H1 (cell line): Measurements from ENCODE around the gene CMKLR1. TPM values are rescaled to one million over a fixed set of nuclear protein-coding genes. Genes with fewer than 3 reads are reported as not detected.
A peak's percentile ranks its signal among the peaks of the same experiment; 100 is the strongest.

Experiments
- CTCF ChIA-PET: fragments of 300-600 bp; sonication (Branson Sonifier 250); formaldehyde crosslinking; loops from one replicate; lab custom pipeline; 2021; ENCODE audit not compliant: partially characterized antibody; lab: Charles Lee
- POLR2A ChIA-PET: fragments of 300-600 bp; sonication (Branson Sonifier 250); formaldehyde crosslinking; loops from one replicate; lab custom pipeline; 2021; ENCODE audit warnings: inconsistent platforms; ENCODE audit not compliant: partially characterized antibody; lab: Charles Lee
- DNase-seq, 2 experiments: peaks; one replicate each; pipeline versions ENCODE4 v3.0.0 to v3.0.0-alpha.2; 2010 to 2022; ENCODE audit warnings: low spot score in 2 of 2, low read depth in 1 of 2, mixed read lengths in 1 of 2
- FAIRE-seq: peaks from 2 replicates; lab custom pipeline; 2011; peaks lifted over from hg19 to GRCh38; lab: Jason Lieb, UNC
- H2AFZ ChIP-seq: 2 replicates; pipeline ENCODE4 v1.8.1; 2012; ENCODE audit warnings: low read length, inconsistent platforms
- H2AK5ac ChIP-seq: 2 replicates; pipeline ENCODE4 v1.6.1; 2013; ENCODE audit warnings: low read depth, low read length
- H2BK120ac ChIP-seq: replicated peaks from 2 replicates; pipeline ENCODE3; 2013; ENCODE audit warnings: low read depth, low read length, inconsistent platforms
- H2BK12ac ChIP-seq: 2 replicates; pipeline ENCODE4 v1.6.1; 2013; ENCODE audit warnings: low read depth, low read length
- H2BK15ac ChIP-seq: 2 replicates; pipeline ENCODE4 v1.6.1; 2013; ENCODE audit warnings: low read length
- H2BK20ac ChIP-seq: 2 replicates; pipeline ENCODE4 v1.6.1; 2013; ENCODE audit warnings: low read length
- H2BK5ac ChIP-seq: 2 replicates; pipeline ENCODE4 v1.6.1; 2013; ENCODE audit warnings: low read depth, low read length
- H3K14ac ChIP-seq: 2 replicates; pipeline ENCODE4 v1.6.1; 2013; ENCODE audit warnings: inconsistent platforms; ENCODE audit not compliant: insufficient read length
- H3K18ac ChIP-seq: 2 replicates; pipeline ENCODE4 v1.6.1; 2013; ENCODE audit warnings: low read length; ENCODE audit errors: extremely low read depth
- H3K23ac ChIP-seq: 2 replicates; pipeline ENCODE4 v1.6.1; 2013; ENCODE audit warnings: inconsistent platforms; ENCODE audit not compliant: insufficient read length
- H3K23me2 ChIP-seq: 2 replicates; pipeline ENCODE4 v1.6.1; 2013; ENCODE audit warnings: low read depth, low read length
- H3K27ac ChIP-seq: 2 replicates; pipeline ENCODE4 v1.6.1; 2011; ENCODE audit warnings: low read depth, low read length, inconsistent platforms
- H3K27me3 ChIP-seq, 4 experiments: replicated peaks in 1 of 4; 1 replicate in 1 of 4; 2 replicates in 3 of 4; pipeline versions ENCODE4 v1.6.1 to v1.8.1; 2011 to 2013; ENCODE audit warnings: low read length in 3 of 4, mild to moderate bottlenecking in 3 of 4, inconsistent platforms in 2 of 4, mixed read lengths in 2 of 4, moderate library complexity in 1 of 4; ENCODE audit not compliant: control insufficient read depth in 3 of 4, insufficient read depth in 3 of 4; ENCODE audit errors: extremely low read depth in 1 of 4
- H3K36me3 ChIP-seq, 4 experiments: 2 replicates each; pipeline versions ENCODE4 v1.6.1 to v1.8.1; 2011 to 2013; ENCODE audit warnings: mild to moderate bottlenecking in 4 of 4, low read length in 3 of 4, moderate library complexity in 2 of 4, control low read depth in 1 of 4, inconsistent platforms in 1 of 4; ENCODE audit not compliant: insufficient read depth in 4 of 4, control insufficient read depth in 2 of 4
- H3K4ac ChIP-seq: replicated peaks from 2 replicates; pipeline ENCODE3; 2013; ENCODE audit warnings: low read length, low read depth, mixed read lengths, inconsistent platforms; ENCODE audit not compliant: insufficient read length
- H3K4me1 ChIP-seq, 4 experiments: replicated peaks in 1 of 4; 1 replicate in 1 of 4; 2 replicates in 3 of 4; pipeline versions ENCODE4 v1.6.1 to v1.8.1; 2011 to 2013; ENCODE audit warnings: low read length in 3 of 4, inconsistent platforms in 2 of 4, mixed read lengths in 1 of 4; ENCODE audit not compliant: insufficient read depth in 4 of 4, control insufficient read depth in 3 of 4
- H3K4me2 ChIP-seq, 2 experiments: 2 replicates each; pipeline versions ENCODE4 v1.6.1 to v1.8.1; 2011 to 2013; ENCODE audit warnings: low read depth in 2 of 2, low read length in 2 of 2, control low read depth in 1 of 2, inconsistent platforms in 1 of 2, mild to moderate bottlenecking in 1 of 2; ENCODE audit not compliant: insufficient read depth in 1 of 2
- H3K4me3 ChIP-seq, 4 experiments: fragments of 200-600, 300-600 bp in 1 of 4; sonication (generic), shearing (Covaris generic), sonication (Bioruptor Twin) in 1 of 4; 2 replicates each; pipeline versions ENCODE4 v1.5.1 to v1.8.1; 2011 to 2016; ENCODE audit warnings: low read length in 4 of 4, low read depth in 3 of 4, control low read depth in 2 of 4, inconsistent platforms in 2 of 4, mild to moderate bottlenecking in 2 of 4, mixed read lengths in 1 of 4, moderate library complexity in 1 of 4; ENCODE audit not compliant: insufficient read depth in 2 of 4; ENCODE audit errors: extremely low read depth in 1 of 4
- H3K56ac ChIP-seq: replicated peaks from 2 replicates; pipeline ENCODE3; 2013; ENCODE audit warnings: low read depth, mild to moderate bottlenecking, mixed read lengths, low read length, inconsistent platforms; ENCODE audit not compliant: insufficient read length
- H3K79me1 ChIP-seq: 2 replicates; pipeline ENCODE4 v1.6.1; 2013; ENCODE audit warnings: low read depth, low read length, control low read depth
- H3K79me2 ChIP-seq, 2 experiments: 2 replicates each; pipeline versions ENCODE4 v1.6.1 to v1.8.1; 2012 to 2013; ENCODE audit warnings: low read length in 2 of 2, mild to moderate bottlenecking in 2 of 2, inconsistent platforms in 1 of 2; ENCODE audit not compliant: insufficient read depth in 2 of 2, control insufficient read depth in 1 of 2
- H3K9ac ChIP-seq, 4 experiments: replicated peaks in 1 of 4; 1 replicate in 1 of 4; 2 replicates in 3 of 4; pipeline versions ENCODE4 v1.6.1 to v1.8.1; 2011 to 2013; ENCODE audit warnings: low read depth in 3 of 4, low read length in 3 of 4, control low read depth in 2 of 4, mild to moderate bottlenecking in 2 of 4, moderate library complexity in 2 of 4, inconsistent platforms in 1 of 4; ENCODE audit errors: extremely low read depth in 1 of 4
- H3K9me3 ChIP-seq, 2 experiments: 2 replicates each; pipeline versions ENCODE4 v1.6.1 to v1.8.1; 2012 to 2013; ENCODE audit warnings: mild to moderate bottlenecking in 2 of 2, moderate library complexity in 2 of 2, control low read depth in 1 of 2, inconsistent platforms in 1 of 2, low read depth in 1 of 2, low read length in 1 of 2, mixed read lengths in 1 of 2; ENCODE audit not compliant: insufficient read depth in 2 of 2
- H4K20me1 ChIP-seq, 2 experiments: replicated peaks in 1 of 2; 2 replicates each; pipeline versions ENCODE3 to v1.8.1; 2011 to 2013; ENCODE audit warnings: inconsistent platforms in 2 of 2, low read length in 2 of 2, mild to moderate bottlenecking in 1 of 2; ENCODE audit not compliant: insufficient read depth in 2 of 2, control insufficient read depth in 1 of 2
- H4K5ac ChIP-seq: 2 replicates; pipeline ENCODE4 v1.6.1; 2013; ENCODE audit warnings: low read length, low read depth, mixed read lengths, inconsistent platforms; ENCODE audit not compliant: insufficient read length
- H4K8ac ChIP-seq: 2 replicates; pipeline ENCODE4 v1.8.0; 2013; ENCODE audit warnings: mild to moderate bottlenecking, moderate library complexity, low read length, inconsistent platforms; ENCODE audit not compliant: insufficient read depth; ENCODE audit errors: extremely low read depth
- H4K91ac ChIP-seq: replicated peaks from 2 replicates; pipeline ENCODE3; 2013; ENCODE audit warnings: low read length, mixed read lengths, inconsistent platforms; ENCODE audit not compliant: insufficient read length
- ASH2L ChIP-seq: fragments of 200-600, 300-600 bp; sonication (generic); IDR thresholded peaks from one replicate; pipeline ENCODE4 v1.7.1; 2017; ENCODE audit warnings: low read length
- CEBPB ChIP-seq: IDR thresholded peaks from 2 replicates; pipeline ENCODE4 v1.6.1; 2012; ENCODE audit warnings: low read depth, low read length
- FOSL1 ChIP-seq: IDR thresholded peaks from 2 replicates; pipeline ENCODE4 v1.6.1; 2011; ENCODE audit warnings: mild to moderate bottlenecking, low read depth, low read length, moderate library complexity; ENCODE audit not compliant: insufficient read depth
- POU5F1 ChIP-seq: IDR thresholded peaks from 2 replicates; pipeline ENCODE4 v1.6.1; 2011; ENCODE audit warnings: low read depth, mild to moderate bottlenecking, low read length, moderate library complexity
- RAD21 ChIP-seq, 2 experiments: IDR thresholded peaks in 1 of 2; conservative IDR thresholded peaks in 1 of 2; 2 replicates each; pipeline ENCODE4 v1.6.1; 2011; ENCODE audit warnings: low read depth in 2 of 2, low read length in 2 of 2, improper control_type of control experiment in 1 of 2, inconsistent platforms in 1 of 2, mild to moderate bottlenecking in 1 of 2, moderate library complexity in 1 of 2
- WGBS, 2 experiments: shearing (Covaris generic) in 1 of 2; methylation state at CpG; one replicate each; pipeline versions ENCODE4 v1.1.6 to v1.1.7; 2013 to 2015; ENCODE audit warnings: low lambda C conversion rate in 2 of 2, mixed read lengths in 2 of 2, inconsistent platforms in 1 of 2, low coverage in 1 of 2, missing lambda C conversion rate in 1 of 2; ENCODE audit not compliant: insufficient replicate concordance in 2 of 2, insufficient coverage in 1 of 2, insufficient read length in 1 of 2; ENCODE audit errors: extremely low coverage in 1 of 2, missing lambda C conversion rate in 1 of 2; 5-methylcytosine and 5-hydroxymethylcytosine counted together
- polyA plus RNA-seq, 7 experiments: library from polyadenylated mRNA; depleted of rRNA in 3 of 7; stranded (reverse) in 5 of 7; unstranded in 2 of 7; fragments of >200 nt in 5 of 7; fragments of 200-250 nt in 2 of 7; gene quantifications; 1 replicate in 5 of 7; 2 replicates in 1 of 7; 4 replicates in 1 of 7; pipeline versions ENCODE4 v1.2.1 to v1.2.3, GENCODE V29; 2011 to 2013; ENCODE audit warnings: missing spikeins in 2 of 7, mixed read lengths in 2 of 7
- total RNA-seq: library from RNA; stranded (reverse); fragmentation: NEBNext Ultra II Directional; extraction: Animal tissue kit (Norgen Biotek cat#: 25700); gene quantifications from 2 replicates; pipeline ENCODE4 v1.2.1, GENCODE V29; 2021

CMKLR1 gene
- total and polyA plus RNA-seq, 2 of the 8 experiments (the other 6 are each of a cell fraction or from before 2014, with no cell fraction given), result 2.1 to 2.8 TPM

DNA sequence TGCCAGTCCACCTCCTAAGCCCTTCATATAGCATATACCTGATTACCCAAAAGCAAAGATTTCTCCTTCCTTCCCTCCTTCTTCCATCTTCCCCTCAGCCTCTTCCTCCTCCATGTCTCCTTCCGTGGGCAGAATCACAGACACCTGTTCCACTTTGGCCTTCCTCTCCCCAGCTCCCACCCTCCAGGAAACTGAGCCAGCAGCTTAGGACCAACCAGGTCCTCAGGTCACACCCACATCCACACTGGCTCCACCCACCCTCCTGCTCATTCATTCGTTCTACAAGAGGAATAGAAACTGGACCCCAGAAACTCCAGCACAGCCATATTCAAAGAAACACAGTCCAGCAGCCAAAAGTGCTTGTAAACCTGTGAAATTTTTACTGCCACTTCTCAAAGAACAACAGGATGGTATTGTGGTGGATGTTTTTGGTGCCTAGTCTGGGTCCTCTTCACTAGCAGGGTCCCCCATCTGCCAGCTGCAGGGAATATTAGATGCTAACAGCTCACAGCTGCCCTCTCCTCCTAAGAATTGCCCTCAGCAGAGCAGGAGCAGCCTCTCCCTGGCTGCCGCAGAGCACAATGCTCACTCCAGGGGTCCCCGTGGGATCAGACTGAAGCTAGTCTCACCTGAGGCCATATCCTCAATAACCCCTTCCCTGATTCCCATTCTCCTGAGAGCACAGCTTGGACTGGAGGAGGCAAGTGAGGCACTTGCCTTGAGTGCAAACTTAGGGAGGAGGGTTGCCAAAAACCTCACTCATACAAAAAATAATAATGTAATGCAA, 18.4 kb downstream of the CMKLR1 start:
- no peak overlapping the region for H2AFZ ChIP-seq
- H3K4ac ChIP-seq, result no peak overlapping the region
- H2AK5ac ChIP-seq, result peak overlapping the region; percentile 30; the same call in 1 of the 2 replicates
- no peaks in the 10 kb centered on the region for H4K20me1 ChIP-seq
- ChIA-PET POLR2A (no interaction called here), CTCF (interaction anchor here (1.3 to 3.9 kb wide), 6 partner anchors 15 to 328 kb away, joined by 3 to 11 read pairs (median 6); no protein-coding TSS in a partner anchor)
- FAIRE-seq (no peak), DNase-seq (no peak)
- 0 out of 4 replicates have a peak overlapping the region, but pooled peaks of 1 of the 2 experiments have one; percentile 10 for H3K4me2 ChIP-seq
- H3K9me3 ChIP-seq, result no peaks in the 10 kb centered on the region
- peak overlapping the region; percentile 64; the same call in 1 of the 2 replicates for H2BK5ac ChIP-seq
- H3K23me2 ChIP-seq, result no peaks in the 10 kb centered on the region; the same call in 1 of the 2 replicates
- no peak overlapping the region for H4K91ac ChIP-seq
- TF ChIP-seq POU5F1 (no peak), FOSL1 (no peak), CEBPB (no peak), ASH2L (no peak), RAD21 (IDR thresholded peaks at IDR 0.05 in 1 of 2, conservative IDR thresholded peaks at IDR 0.05 in 1 of 2; ENCODE audit: low read depth in 2 of 2, low read length in 2 of 2) (peak in 1 of 2 experiments; percentile 27; a peak in 1 of 4 replicates)
- no peak overlapping the region for H3K14ac ChIP-seq
- H4K5ac ChIP-seq, result no peak overlapping the region
- peak overlapping the region; percentile 89; the same call in 1 of the 2 replicates for H2BK12ac ChIP-seq
- H2BK15ac ChIP-seq, result no peak overlapping the region; the same call in 1 of the 2 replicates
- no peak overlapping the region for H3K56ac ChIP-seq
- no peak overlapping the region for H2BK120ac ChIP-seq
- no peaks in the 10 kb centered on the region; a peak in 1 of 8 replicates for H3K36me3 ChIP-seq
- H3K27ac ChIP-seq, result no peak overlapping the region
- H3K23ac ChIP-seq, result no peak overlapping the region
- no peak overlapping the region for H4K8ac ChIP-seq
- H3K27me3 ChIP-seq, result no peaks in the 10 kb centered on the region
- H3K4me1 ChIP-seq, result peaks cover 9 to 34% (median 14%) of the 10 kb centered on the region in 4 experiments
- peak overlapping the region; percentile 66 for H2BK20ac ChIP-seq
- H3K79me1 ChIP-seq, result no peaks in the 10 kb centered on the region
- no peak overlapping the region for H3K9ac ChIP-seq
- no peaks in the 10 kb centered on the region for H3K79me2 ChIP-seq
- H3K4me3 ChIP-seq, result no peak overlapping the region
- H3K18ac ChIP-seq, result 0 out of 2 replicates have a peak overlapping the region, but pooled peaks have one; percentile 29
- 46% methylated on average over 4 of the region's 4 CpGs; no CpG with 5 or more reads in 1 of the 2 experiments for WGBS, 2 experiments
